H1 (cell line): ENCODE results near the gene ATOH8. TPM values are rescaled to one million over a fixed set of nuclear protein-coding genes. Genes with fewer than 3 reads are reported as not detected.

Experiments
- polyA plus RNA-seq, 7 experiments: library from polyadenylated mRNA; depleted of rRNA in 3 of 7; stranded (reverse) in 5 of 7; unstranded in 2 of 7; fragments of >200 nt in 5 of 7; fragments of 200-250 nt in 2 of 7; gene quantifications; 1 replicate in 5 of 7; 2 replicates in 1 of 7; 4 replicates in 1 of 7; pipeline versions ENCODE4 v1.2.1 to v1.2.3, GENCODE V29; 2011 to 2013; ENCODE audit warnings: missing spikeins in 2 of 7, mixed read lengths in 2 of 7
- total RNA-seq: library from RNA; stranded (reverse); fragmentation: NEBNext Ultra II Directional; extraction: Animal tissue kit (Norgen Biotek cat#: 25700); gene quantifications from 2 replicates; pipeline ENCODE4 v1.2.1, GENCODE V29; 2021
- TF ChIP-seq, protein P1 (sequence below): IDR thresholded peaks from 2 replicates; pipeline ENCODE4 v1.6.1; 2012; ENCODE audit warnings: inconsistent platforms

The ATOH8 gene
- total and polyA plus RNA-seq, 2 of the 8 experiments (the other 6 are each of a cell fraction or from before 2014, with no cell fraction given): 0.50 to 0.53 TPM

DNA sequence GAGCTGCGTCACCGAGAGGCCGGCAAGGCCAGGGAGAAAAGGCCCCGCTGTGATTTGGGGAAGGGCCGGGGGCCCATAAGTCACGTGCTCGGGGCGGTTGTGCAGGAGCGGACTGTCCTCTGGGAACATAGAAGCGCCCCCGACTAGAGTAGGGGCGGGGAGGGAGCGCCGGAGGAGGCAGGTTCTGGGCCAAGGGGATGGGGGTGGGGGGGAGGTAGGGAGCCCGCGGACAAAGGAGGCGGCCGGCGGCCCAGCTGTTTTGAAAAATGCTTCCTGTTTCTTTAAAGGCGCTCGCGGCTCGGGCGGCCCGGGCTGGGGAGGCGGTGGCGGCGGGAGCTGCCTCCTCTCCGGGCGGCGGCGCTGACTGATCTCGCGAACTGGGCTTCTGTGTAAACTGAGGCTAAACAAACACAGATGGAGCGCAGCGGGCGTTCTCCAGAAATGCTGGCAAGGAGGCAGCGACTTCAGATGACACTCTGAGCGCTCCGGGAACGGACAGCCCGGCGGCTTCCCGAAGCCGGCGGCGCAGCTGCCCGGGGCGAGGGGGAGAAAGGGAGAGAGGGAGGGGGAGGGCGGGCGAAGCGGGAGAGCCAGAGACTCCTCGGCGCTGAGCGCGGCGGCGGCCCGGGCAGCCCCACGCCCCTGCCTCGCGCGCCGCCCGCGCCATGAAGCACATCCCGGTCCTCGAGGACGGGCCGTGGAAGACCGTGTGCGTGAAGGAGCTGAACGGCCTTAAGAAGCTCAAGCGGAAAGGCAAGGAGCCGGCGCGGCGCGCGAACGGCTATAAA lies at the start of gene ATOH8 (continued):
- TF ChIP-seq, protein P1, sequence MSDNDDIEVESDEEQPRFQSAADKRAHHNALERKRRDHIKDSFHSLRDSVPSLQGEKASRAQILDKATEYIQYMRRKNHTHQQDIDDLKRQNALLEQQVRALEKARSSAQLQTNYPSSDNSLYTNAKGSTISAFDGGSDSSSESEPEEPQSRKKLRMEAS: peak; percentile 70
- TF ChIP-seq, all 59 proteins: peak for 6
